Measurements from ENCODE around the gene TMEM245. TPM values are rescaled to one million over a fixed set of nuclear protein-coding genes. Genes with fewer than 3 reads are reported as not detected.
A peak's percentile ranks its signal among the peaks of the same experiment; 100 is the strongest.
"Not testable (repeated sequence)": the region's sequence is repeated elsewhere in the genome, so short reads cannot be mapped to it uniquely, and the experiment has no call there.

The TMEM245 gene
- total RNA-seq, 1 experiment from 2014 or later, result 23.7 TPM

DNA sequence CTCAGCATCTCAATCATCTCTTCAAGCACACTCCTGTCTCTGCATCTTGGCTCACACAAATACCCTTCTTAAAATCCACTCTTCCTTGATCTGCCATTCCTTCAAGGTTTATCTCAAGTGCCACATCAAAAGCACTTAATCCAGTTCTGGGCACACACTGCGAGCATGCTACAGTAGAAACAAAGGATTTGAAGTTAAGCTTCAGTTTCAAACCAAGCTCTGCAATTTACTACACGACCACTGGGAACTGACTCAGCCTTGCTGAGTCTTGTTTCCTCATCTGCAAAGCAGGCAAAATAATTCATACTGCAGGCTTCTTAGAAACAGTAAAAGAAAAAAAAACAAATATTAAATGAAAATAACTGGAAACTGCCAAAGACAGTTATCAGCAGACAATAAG, 56.0 kb downstream of the TMEM245 start:
- CTCF ChIA-PET, result interaction anchor here (0.7 kb wide), 1 partner anchor 187 kb away, joined by 3 read pairs; no protein-coding TSS in a partner anchor
- Histone ChIP-seq H3K36me3 (ENCODE audit: low read depth, low read length) (peaks cover 22% of the 10 kb centered on the region), H3K27ac (ENCODE audit: low read length) (no peak overlapping the region)

DNA sequence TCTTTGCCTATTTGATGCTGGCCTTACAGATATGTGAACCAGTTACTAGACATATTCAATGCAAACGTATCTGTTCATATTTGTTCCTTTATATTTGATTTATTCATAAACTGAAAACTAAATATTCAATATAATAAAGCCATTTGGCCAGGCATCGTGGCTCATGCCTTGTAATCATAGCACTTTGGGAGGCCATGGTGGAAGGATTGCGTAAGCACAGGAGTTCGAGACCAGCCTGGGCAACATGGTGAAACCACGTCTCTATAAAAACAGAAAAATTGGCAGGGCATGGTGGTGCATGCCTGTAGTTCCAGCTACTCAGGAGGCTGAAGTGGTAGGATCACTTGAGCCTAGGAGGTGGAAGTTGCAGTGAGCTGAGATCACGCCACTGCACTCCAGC, 57.2 kb downstream of the TMEM245 start:
- TF ChIP-seq, protein P1, sequence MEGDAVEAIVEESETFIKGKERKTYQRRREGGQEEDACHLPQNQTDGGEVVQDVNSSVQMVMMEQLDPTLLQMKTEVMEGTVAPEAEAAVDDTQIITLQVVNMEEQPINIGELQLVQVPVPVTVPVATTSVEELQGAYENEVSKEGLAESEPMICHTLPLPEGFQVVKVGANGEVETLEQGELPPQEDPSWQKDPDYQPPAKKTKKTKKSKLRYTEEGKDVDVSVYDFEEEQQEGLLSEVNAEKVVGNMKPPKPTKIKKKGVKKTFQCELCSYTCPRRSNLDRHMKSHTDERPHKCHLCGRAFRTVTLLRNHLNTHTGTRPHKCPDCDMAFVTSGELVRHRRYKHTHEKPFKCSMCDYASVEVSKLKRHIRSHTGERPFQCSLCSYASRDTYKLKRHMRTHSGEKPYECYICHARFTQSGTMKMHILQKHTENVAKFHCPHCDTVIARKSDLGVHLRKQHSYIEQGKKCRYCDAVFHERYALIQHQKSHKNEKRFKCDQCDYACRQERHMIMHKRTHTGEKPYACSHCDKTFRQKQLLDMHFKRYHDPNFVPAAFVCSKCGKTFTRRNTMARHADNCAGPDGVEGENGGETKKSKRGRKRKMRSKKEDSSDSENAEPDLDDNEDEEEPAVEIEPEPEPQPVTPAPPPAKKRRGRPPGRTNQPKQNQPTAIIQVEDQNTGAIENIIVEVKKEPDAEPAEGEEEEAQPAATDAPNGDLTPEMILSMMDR (conservative IDR thresholded peaks at IDR 0.05; ENCODE audit: low read depth, low read length), result no peak
- TF ChIP-seq EZH2 (IDR thresholded peaks at IDR 0.05; ENCODE audit: low read length, unreplicated experiment) (no peak), EZH2phosphoT487 (IDR thresholded peaks at IDR 0.05; ENCODE audit: borderline replicate concordance, low read length) (no peak)
- Histone ChIP-seq H3K4me1 (ENCODE audit: insufficient read depth, low read length) (peaks cover 30% of the 10 kb centered on the region), H3K27ac (ENCODE audit: low read length) (no peak overlapping the region), H3K9me2 (replicated peaks; ENCODE audit: low read length) (no peaks in the 10 kb centered on the region), H3K27me3 (ENCODE audit: low read length) (no peaks in the 10 kb centered on the region), H3K36me3 (ENCODE audit: low read depth, low read length) (peaks cover 17% of the 10 kb centered on the region), H3K9ac (ENCODE audit: low read length) (no peak overlapping the region), H3K79me2 (ENCODE audit: low read length) (0 out of 2 replicates have a peak, but pooled peaks cover 5% of the 10 kb centered on the region), H3K4me2 (ENCODE audit: low read length) (no peak overlapping the region), H2AFZ (ENCODE audit: low read length) (no peak overlapping the region), H3K9me3 (ENCODE audit: low read length) (no peaks in the 10 kb centered on the region), H4K20me1 (ENCODE audit: low read length) (no peaks in the 10 kb centered on the region), H3K4me3 (ENCODE audit: low read length) (no peak overlapping the region), H3F3A (ENCODE audit: low read length, unreplicated experiment) (peaks cover 6% of the 10 kb centered on the region)
- ChIA-PET POLR2A (ENCODE audit: unreplicated experiment) (interaction anchor here (0.6 kb wide), 1 partner anchor 48 kb away, joined by 4 read pairs; no protein-coding TSS in a partner anchor), CTCF (interaction anchor here (0.6 kb wide), 1 partner anchor 187 kb away, joined by 3 read pairs; no protein-coding TSS in a partner anchor)
- DNase-seq (no peak), ATAC-seq (no peak)
- no TSS peak for BruUV-seq (replicated peaks)
- intact Hi-C loops (cut with micrococcal nuclease), result loop anchor here (10.0 kb wide), 1 partner anchor 52 kb away; the partner anchor contains the start of gene TMEM245

More for the DNA sequence above, 56.0 kb downstream of the TMEM245 start:
- ATAC-seq (no peak), DNase-seq (peak; percentile 35)
- Histone ChIP-seq H3K9me3 (ENCODE audit: low read length) (no peaks in the 10 kb centered on the region), H3K79me2 (ENCODE audit: low read length) (0 out of 2 replicates have a peak, but pooled peaks cover 5% of the 10 kb centered on the region), H3K9ac (ENCODE audit: low read length) (no peak overlapping the region), H3K27me3 (ENCODE audit: low read length) (no peaks in the 10 kb centered on the region), H3F3A (ENCODE audit: low read length, unreplicated experiment) (peaks cover 6% of the 10 kb centered on the region), H3K4me2 (ENCODE audit: low read length) (no peak overlapping the region), H3K4me3 (ENCODE audit: low read length) (no peak overlapping the region), H3K9me2 (replicated peaks; ENCODE audit: low read length) (no peaks in the 10 kb centered on the region), H3K4me1 (ENCODE audit: insufficient read depth, low read length) (peaks cover 30% of the 10 kb centered on the region), H4K20me1 (ENCODE audit: low read length) (no peaks in the 10 kb centered on the region), H2AFZ (ENCODE audit: low read length) (no peak overlapping the region)
- intact Hi-C loops (cut with micrococcal nuclease), result loop anchor here (10.0 kb wide), 1 partner anchor 51 kb away; the partner anchor contains the start of gene TMEM245
- BruUV-seq (replicated peaks), result no TSS peak
- TF ChIP-seq, protein P1 (conservative IDR thresholded peaks at IDR 0.05; ENCODE audit: low read depth, low read length), result peak; percentile 18; the same call in 1 of the 2 replicates
- TF ChIP-seq EZH2phosphoT487 (IDR thresholded peaks at IDR 0.05; ENCODE audit: borderline replicate concordance, low read length), result no peak
- POLR2A ChIA-PET (ENCODE audit: unreplicated experiment), result no interaction called here

DNA sequence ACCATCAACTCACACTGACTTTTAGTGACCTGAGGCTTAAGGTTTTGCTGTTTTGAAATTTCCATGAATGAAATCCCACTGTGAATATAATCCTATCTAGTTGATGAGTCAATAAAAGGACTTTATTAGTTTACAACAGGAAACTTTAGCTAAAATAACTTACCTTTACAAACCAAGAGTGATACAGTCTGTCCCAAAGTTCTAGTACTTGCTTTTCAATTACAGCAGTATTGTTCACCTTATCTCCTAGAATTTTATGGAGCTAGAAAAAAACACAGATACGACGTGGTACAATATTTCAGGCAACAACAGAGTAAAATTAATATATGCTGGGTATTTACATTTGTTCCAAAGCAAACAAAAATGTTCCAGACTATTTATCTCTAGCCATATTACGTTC, 59.6 kb downstream of the TMEM245 start:
- Histone ChIP-seq H3K36me3 (ENCODE audit: low read depth, low read length) (peaks cover 24% of the 10 kb centered on the region), H3K4me2 (ENCODE audit: low read length) (no peak overlapping the region), H3F3A (ENCODE audit: low read length, unreplicated experiment) (peaks cover 3% of the 10 kb centered on the region), H2AFZ (ENCODE audit: low read length) (no peak overlapping the region), H3K4me1 (ENCODE audit: insufficient read depth, low read length) (peaks cover 18% of the 10 kb centered on the region), H3K9me2 (replicated peaks; ENCODE audit: low read length) (no peaks in the 10 kb centered on the region), H3K27me3 (ENCODE audit: low read length) (no peaks in the 10 kb centered on the region), H3K9ac (ENCODE audit: low read length) (no peak overlapping the region), H3K79me2 (ENCODE audit: low read length) (0 out of 2 replicates have a peak, but pooled peaks cover 5% of the 10 kb centered on the region), H4K20me1 (ENCODE audit: low read length) (no peaks in the 10 kb centered on the region), H3K9me3 (ENCODE audit: low read length) (no peaks in the 10 kb centered on the region), H3K27ac (ENCODE audit: low read length) (no peak overlapping the region), H3K4me3 (ENCODE audit: low read length) (no peak overlapping the region)
- DNase-seq (no peak), ATAC-seq (no peak)
- TF ChIP-seq EZH2 (IDR thresholded peaks at IDR 0.05; ENCODE audit: low read length, unreplicated experiment), result no peak
- TF ChIP-seq, protein P1 (conservative IDR thresholded peaks at IDR 0.05; ENCODE audit: low read depth, low read length), result no peak
- TF ChIP-seq EZH2phosphoT487 (IDR thresholded peaks at IDR 0.05; ENCODE audit: borderline replicate concordance, low read length), result no peak
- CTCF ChIA-PET, result interaction anchor here (0.6 kb wide), 1 partner anchor 395 kb away, joined by 3 read pairs; no protein-coding TSS in a partner anchor
- BruUV-seq (replicated peaks), result no TSS peak
- POLR2A ChIA-PET (ENCODE audit: unreplicated experiment), result no interaction called here
- intact Hi-C loops (cut with micrococcal nuclease), result loop anchor here (10.0 kb wide), 1 partner anchor 55 kb away; the partner anchor contains the start of gene TMEM245

DNA sequence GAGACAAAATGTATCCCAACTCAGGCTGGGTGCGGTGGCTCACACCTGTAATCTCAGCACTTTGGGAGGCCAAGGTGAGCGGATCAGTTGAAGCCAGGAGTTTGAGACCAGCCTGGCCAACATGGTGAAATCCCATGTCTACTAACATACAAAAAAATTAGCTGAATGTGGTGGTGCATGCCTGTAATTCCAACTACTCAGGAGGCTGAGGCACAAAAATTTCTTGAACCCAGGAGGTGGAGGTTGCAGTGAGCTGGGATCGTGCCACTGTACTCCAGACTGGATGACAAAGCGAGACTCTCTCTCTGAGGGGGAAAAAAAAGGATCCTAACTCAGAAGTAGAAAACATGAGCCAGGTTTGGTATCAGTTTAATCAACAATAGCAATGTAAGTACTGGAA, 66.6 kb downstream of the TMEM245 start:
- POLR2A ChIA-PET (ENCODE audit: unreplicated experiment); H3K27ac ChIP-seq (ENCODE audit: low read length); H4K20me1 ChIP-seq (ENCODE audit: low read length); H3F3A ChIP-seq (ENCODE audit: low read length, unreplicated experiment); CTCF ChIA-PET; H2AFZ ChIP-seq (ENCODE audit: low read length); intact Hi-C loops (cut with micrococcal nuclease); DNase-seq; ATAC-seq; H3K27me3 ChIP-seq (ENCODE audit: low read length); H3K4me3 ChIP-seq (ENCODE audit: low read length); H3K9ac ChIP-seq (ENCODE audit: low read length); H3K9me3 ChIP-seq (ENCODE audit: low read length); H3K4me1 ChIP-seq (ENCODE audit: insufficient read depth, low read length); BruUV-seq (replicated peaks); H3K9me2 ChIP-seq (replicated peaks; ENCODE audit: low read length); H3K4me2 ChIP-seq (ENCODE audit: low read length); H3K79me2 ChIP-seq (ENCODE audit: low read length): not testable (repeated sequence)
- peaks cover 19% of the 10 kb centered on the region for H3K36me3 ChIP-seq (ENCODE audit: low read depth, low read length)

Measured in PC-3 (cell line).